ENCODE measurements around the gene KRT74.

Gene KRT74

DNA sequence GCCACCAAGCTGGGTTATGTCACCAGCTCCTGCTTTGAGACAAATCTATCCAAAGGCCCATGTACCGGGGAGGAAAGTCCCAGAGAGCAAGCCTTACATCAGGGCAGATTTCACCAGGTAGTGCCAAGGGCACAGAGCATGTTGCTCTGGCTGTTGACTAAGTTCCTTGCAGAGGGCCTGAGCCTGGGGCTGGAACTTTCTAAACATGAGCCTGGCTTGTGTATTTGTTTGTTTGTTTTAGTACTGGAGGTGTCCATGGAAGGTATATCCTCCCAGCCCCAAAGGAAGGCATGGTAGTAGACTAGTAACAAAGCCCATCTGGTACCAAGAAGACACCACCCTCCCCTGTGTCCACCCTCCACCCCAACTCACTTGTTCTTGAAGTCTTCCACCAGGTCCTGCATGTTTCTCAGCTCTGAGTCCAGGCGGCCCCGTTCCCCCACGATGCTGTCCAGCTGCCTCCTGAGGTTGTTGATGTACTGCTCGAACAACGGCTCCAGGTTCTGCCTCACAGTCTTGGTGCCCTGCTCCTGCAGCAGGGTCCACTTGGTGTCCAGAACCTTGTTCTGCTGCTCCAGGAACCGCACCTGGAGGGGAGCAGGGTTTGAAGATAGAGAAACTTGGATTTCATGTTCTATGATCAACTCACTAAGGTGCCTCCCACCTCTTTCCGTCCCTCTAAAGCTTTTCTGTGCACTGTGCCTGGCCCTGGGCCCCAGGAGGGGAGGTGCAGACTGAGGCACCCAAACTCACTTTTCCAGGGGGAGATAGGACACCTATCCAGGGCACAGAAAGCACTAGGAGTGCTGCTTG, 54.9 kb downstream of the KRT74 start:
- no peak for DNase-seq

GRCh38 chr12:52517888-52518287, 55.8 kb downstream of the KRT74 start:
- DNase-seq, result no peak

- no peak for DNase-seq
Observed at GRCh38 chr12:52517005-52517835, 56.4 kb downstream of the KRT74 start.

GRCh38 chr12:52515927-52516831, 57.5 kb downstream of the KRT74 start:
- DNase-seq, result no peak
